ENCODE measurements around the gene GATD1.

GATD1 gene

GRCh38 chr11:725624-726202 is 51.6 kb downstream of the GATD1 start:
- TF ChIP-seq CTCF (IDR thresholded peaks at IDR 0.05; ENCODE audit: extremely low read depth, missing control alignments): no peak
- DNase-seq (ENCODE audit: low spot score): peak; percentile 73

DNA sequence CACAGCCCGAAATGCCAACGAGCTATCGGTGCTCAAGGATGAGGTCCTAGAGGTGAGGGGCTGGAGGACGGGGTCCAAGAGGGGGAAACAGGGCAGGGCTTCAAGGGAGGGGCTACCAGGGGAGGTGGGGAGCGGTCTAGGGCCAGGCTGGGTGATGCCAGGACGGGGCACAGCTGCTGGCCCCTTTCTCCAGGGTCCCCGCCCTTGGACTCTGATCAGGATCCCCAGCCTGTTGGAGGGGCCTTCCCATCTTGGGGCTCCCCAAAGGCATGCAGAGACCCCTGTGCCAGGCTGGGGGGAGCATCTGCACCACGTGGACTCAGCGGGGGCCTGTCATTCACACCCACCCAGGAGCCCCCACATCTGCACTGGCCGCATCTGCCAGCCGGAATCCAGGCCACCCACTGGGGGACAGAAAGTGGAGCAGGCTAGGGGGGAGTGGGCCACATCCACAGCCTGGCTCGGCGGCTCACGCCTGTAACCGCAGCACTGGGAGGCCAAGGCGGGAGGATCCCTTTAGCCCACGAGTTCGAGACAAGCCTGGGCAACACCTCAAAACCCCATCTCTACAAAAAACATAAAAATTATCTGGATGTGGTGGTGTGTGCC is 52.4 kb downstream of the GATD1 start:
- no peak for TF ChIP-seq CTCF (IDR thresholded peaks at IDR 0.05; ENCODE audit: extremely low read depth, missing control alignments)
- DNase-seq (ENCODE audit: low spot score): peak; percentile 26

DNA sequence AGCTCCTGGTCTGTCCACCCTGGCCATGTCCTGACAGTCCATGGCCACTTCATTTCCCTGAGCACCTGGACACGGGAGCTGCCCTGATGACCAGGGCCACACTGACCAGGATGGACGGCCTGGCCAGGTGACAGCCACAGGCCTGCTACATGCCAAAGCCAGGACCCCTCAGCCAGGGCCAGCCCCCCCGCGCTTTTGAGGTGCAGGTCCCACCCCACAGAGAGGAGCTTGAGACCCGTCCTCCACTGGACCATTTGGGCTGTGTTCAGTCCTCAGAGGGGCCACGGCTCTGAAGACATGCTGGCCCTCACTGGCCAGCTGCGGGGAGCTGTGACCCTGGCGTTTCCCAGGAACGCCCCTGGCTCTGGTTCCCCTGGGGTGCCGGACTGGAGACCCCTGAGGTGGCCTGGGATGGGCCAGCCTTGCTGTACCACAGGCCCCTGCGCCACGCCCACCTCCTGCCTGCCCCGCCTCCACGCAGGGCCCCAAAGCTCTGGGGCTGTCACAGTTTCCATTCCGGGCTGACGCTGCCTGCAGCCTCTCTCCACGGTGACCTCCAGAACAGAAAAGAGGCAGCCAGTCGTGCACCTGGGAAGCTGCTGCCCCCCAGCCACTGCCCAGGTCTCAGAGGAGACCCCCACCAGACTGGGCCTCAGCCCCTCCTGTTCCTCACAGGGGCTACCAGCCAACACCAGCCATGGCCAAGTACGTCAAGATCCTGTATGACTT is 53.1 kb downstream of the GATD1 start:
- TF ChIP-seq CTCF (IDR thresholded peaks at IDR 0.05; ENCODE audit: extremely low read depth, missing control alignments): no peak
- peak; percentile 46 for DNase-seq (ENCODE audit: low spot score)

DNA sequence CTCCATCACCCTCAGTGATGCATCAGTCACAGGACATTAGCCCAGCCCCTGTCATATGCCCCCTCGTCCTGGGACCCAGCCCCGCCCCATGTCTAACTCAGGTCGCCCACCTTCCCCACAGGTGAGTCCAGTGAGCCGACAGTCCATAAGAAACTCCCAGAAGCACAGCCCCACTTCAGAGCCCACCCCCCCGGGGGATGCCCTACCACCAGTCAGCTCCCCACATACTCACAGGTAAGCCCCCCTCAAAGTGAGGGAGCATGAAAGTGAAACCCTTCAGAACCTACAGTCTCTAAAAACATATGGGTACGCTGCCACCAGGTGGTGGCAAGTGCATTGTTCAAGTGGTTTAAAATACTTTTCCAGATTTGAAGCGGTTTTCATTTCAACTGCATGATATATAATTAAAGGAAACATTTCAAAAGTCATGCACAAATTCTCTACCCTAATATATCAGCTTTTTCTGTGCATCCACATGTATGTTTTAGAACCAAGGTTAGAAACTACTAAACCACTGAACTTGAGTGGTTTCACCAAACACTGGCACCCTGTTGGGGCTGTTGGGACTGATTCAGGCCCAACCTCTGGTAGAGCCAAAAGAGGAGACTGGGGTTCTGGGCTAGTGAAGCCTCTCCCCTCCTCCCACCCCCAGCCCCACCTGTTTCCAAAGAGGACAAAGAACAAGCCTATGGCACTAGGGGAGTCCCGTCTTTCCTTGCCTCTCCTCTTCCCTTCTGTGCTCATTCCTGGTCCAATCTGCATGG is 54.0 kb downstream of the GATD1 start:
- DNase-seq (ENCODE audit: low spot score): peak; percentile 85
- TF ChIP-seq CTCF (IDR thresholded peaks at IDR 0.05; ENCODE audit: extremely low read depth, missing control alignments): peak; percentile 49

DNA sequence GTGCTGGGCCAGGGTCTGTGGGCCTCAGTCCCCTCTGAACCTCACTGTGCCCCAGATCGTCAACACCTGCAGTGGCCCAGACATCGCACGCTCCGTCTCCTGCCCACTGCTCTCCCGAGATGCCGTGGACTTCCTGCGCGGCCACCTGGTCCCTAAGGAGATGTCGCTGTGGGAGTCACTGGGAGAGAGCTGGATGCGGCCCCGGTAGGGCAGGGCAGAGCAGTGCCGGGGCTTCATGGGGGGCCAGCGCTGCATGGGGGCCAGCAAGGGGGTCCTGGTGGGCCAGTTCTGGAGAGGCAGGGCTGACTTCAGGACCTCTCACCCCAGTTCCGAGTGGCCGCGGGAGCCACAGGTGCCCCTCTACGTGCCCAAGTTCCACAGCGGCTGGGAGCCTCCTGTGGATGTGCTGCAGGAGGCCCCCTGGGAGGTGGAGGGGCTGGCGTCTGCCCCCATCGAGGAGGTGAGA is 54.9 kb downstream of the GATD1 start:
- no peak for TF ChIP-seq CTCF (IDR thresholded peaks at IDR 0.05; ENCODE audit: extremely low read depth, missing control alignments)
- no peak for DNase-seq (ENCODE audit: low spot score)

DNA sequence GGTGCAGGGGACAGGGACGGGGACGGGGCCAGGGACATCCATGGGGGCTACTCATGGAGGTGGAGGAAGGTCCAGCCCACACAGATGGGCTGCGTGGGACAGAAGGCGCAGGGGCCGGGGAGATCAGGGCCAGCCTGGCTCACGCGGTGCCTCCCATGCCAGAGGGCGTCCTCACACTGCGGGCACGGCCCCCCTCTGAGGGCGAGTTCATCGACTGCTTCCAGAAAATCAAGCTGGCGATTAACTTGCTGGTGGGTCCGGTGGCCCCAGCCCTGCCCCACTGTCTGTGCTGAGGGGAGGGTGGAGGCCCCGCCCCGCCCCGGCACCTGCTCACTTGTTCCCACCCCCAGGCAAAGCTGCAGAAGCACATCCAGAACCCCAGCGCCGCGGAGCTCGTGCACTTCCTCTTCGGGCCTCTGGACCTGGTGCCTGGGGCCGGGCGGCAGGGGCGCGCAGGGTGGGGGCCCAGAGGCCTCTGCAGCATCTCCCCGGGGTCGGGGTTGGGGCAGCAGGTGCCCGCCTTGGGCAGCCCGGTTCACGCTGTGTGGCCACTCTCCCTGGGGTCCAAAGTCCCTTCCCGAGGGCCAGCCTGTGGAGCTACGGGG is 55.4 kb downstream of the GATD1 start:
- no peak for TF ChIP-seq CTCF (IDR thresholded peaks at IDR 0.05; ENCODE audit: extremely low read depth, missing control alignments)
- peak; percentile 80 for DNase-seq (ENCODE audit: low spot score)
